HepG2 (cell line): ENCODE data around the gene GIPC1. TPM values are rescaled to one million over a fixed set of nuclear protein-coding genes. Genes with fewer than 3 reads are reported as not detected.

Source experiments
- CHD4 ChIP-seq: fragments of 200-600 bp; sonication (generic); IDR thresholded peaks from 2 replicates; pipeline ENCODE4 v1.7.0; 2017; ENCODE audit warnings: mild to moderate bottlenecking, low read length, borderline replicate concordance
- GABPB1 ChIP-seq: IDR thresholded peaks from 2 replicates; pipeline ENCODE4 v1.6.1; 2016; ENCODE audit warnings: mild to moderate bottlenecking, missing genetic modification reagents, moderate library complexity, missing compliant biosample characterization
- IKZF5 ChIP-seq: IDR thresholded peaks from 2 replicates; pipeline ENCODE4 v1.6.1; 2018; ENCODE audit warnings: missing genetic modification reagents, mild to moderate bottlenecking, missing compliant biosample characterization
- KDM1A ChIP-seq: IDR thresholded peaks from 2 replicates; pipeline ENCODE4 v1.6.1; 2016; ENCODE audit warnings: missing compliant biosample characterization
- MATR3 ChIP-seq: sonication (generic); formaldehyde crosslinking; IDR thresholded peaks from 2 replicates; pipeline ENCODE4 v1.4.0; 2020; ENCODE audit warnings: missing genetic modification reagents
- NFIB ChIP-seq: sonication (generic); formaldehyde crosslinking; IDR thresholded peaks from 2 replicates; pipeline ENCODE4 v1.9.0; 2021; ENCODE audit warnings: missing genetic modification reagents, mild to moderate bottlenecking, borderline replicate concordance
- PHF8 ChIP-seq: sonication (generic); formaldehyde crosslinking; IDR thresholded peaks from 2 replicates; pipeline ENCODE4 v1.5.0; 2020; ENCODE audit warnings: missing genetic modification reagents
- POLR2G ChIP-seq: fragments of 200-400 bp; formaldehyde crosslinking; IDR thresholded peaks from 2 replicates; pipeline ENCODE4 v1.6.1; 2018; ENCODE audit warnings: mild to moderate bottlenecking, low read depth, low read length, moderate library complexity
- RCOR2 ChIP-seq: IDR thresholded peaks from 2 replicates; pipeline ENCODE4 v1.6.1; 2016; ENCODE audit warnings: missing biosample characterization, missing genetic modification reagents
- REXO4 ChIP-seq: sonication (generic); formaldehyde crosslinking; IDR thresholded peaks from 2 replicates; pipeline ENCODE4 v1.8.0; 2022; ENCODE audit warnings: missing genetic modification reagents, mild to moderate bottlenecking, borderline replicate concordance
- SAP130 ChIP-seq: IDR thresholded peaks from 2 replicates; pipeline ENCODE4 v1.6.1; 2016; ENCODE audit warnings: low read depth
- SMC3 ChIP-seq: IDR thresholded peaks from 2 replicates; pipeline ENCODE4 v1.6.1; 2011; ENCODE audit warnings: low read length, improper control_type of control experiment
- SNAPC2 ChIP-seq: sonication (generic); formaldehyde crosslinking; IDR thresholded peaks from 2 replicates; pipeline ENCODE4 v1.8.1; 2022; ENCODE audit warnings: mild to moderate bottlenecking, missing genetic modification reagents
- ZFP91 ChIP-seq: sonication (generic); formaldehyde crosslinking; IDR thresholded peaks from 2 replicates; pipeline ENCODE4 v1.9.0; 2022; ENCODE audit warnings: missing genetic modification reagents, mild to moderate bottlenecking, borderline replicate concordance
- ZMYM3 ChIP-seq: sonication (generic); formaldehyde crosslinking; IDR thresholded peaks from 2 replicates; pipeline ENCODE4 v1.5.1; 2020; ENCODE audit warnings: mild to moderate bottlenecking, missing genetic modification reagents
- ZNF207 ChIP-seq: fragments of 450-650 bp; IDR thresholded peaks from 2 replicates; pipeline ENCODE4 v1.6.1; 2016; ENCODE audit warnings: antibody characterized with exemption, borderline replicate concordance
- ZNF331 ChIP-seq: sonication (generic); formaldehyde crosslinking; IDR thresholded peaks from 2 replicates; pipeline ENCODE4 v1.4.0; 2020; ENCODE audit warnings: missing genetic modification reagents
- ZNF33B ChIP-seq: sonication (generic); formaldehyde crosslinking; IDR thresholded peaks from 2 replicates; pipeline ENCODE4 v1.5.1; 2020; ENCODE audit warnings: mild to moderate bottlenecking, missing genetic modification reagents
- ZNF496 ChIP-seq: sonication (generic); formaldehyde crosslinking; IDR thresholded peaks from 2 replicates; pipeline ENCODE4 v1.8.1; 2023; ENCODE audit warnings: mild to moderate bottlenecking, moderate library complexity, missing genetic modification reagents; ENCODE audit not compliant: insufficient replicate concordance
- ZNF629 ChIP-seq: sonication (generic); formaldehyde crosslinking; conservative IDR thresholded peaks from 2 replicates; pipeline ENCODE4 v1.5.0; 2020; ENCODE audit warnings: missing genetic modification reagents
- ZNF703 ChIP-seq: sonication (generic); formaldehyde crosslinking; IDR thresholded peaks from 2 replicates; pipeline ENCODE4 v1.5.1; 2020; ENCODE audit warnings: missing genetic modification reagents, mild to moderate bottlenecking, moderate library complexity, borderline replicate concordance
- polyA plus RNA-seq, 8 experiments: library from polyadenylated mRNA; depleted of rRNA in 3 of 8; stranded (reverse) in 7 of 8; unstranded in 1 of 8; fragments of >200 nt; fragmentation: Illumina TruSeq in 4 of 8; extraction: Trizol in 4 of 8; gene quantifications; 2 replicates each; pipeline versions ENCODE4 v1.2.1 to v1.2.3, GENCODE V29; 2011 to 2016; ENCODE audit warnings: low read depth in 4 of 8, missing spikeins in 1 of 8, mixed read lengths in 1 of 8; ENCODE audit not compliant: insufficient read depth in 1 of 8
- total RNA-seq, 5 experiments: library from RNA; depleted of rRNA; stranded (reverse); fragments of >200 nt; fragmentation: Illumina TruSeq; extraction: Trizol; gene quantifications; 2 replicates each; pipeline ENCODE4 v1.2.3, GENCODE V29; 2016; ENCODE audit warnings: low read depth in 1 of 5

The GIPC1 gene
- total and polyA plus RNA-seq, 2 of the 13 experiments (the other 11 are each of a cell fraction or from before 2014, with no cell fraction given): 27.1 to 48.1 TPM

- TF ChIP-seq ZNF629 (peak; percentile 94), ZNF703 (CRISPR knock-in tag) (no peak), ZFP91 (CRISPR knock-in tag) (no peak), NFIB (CRISPR knock-in tag) (no peak), ZNF331 (CRISPR knock-in tag) (0 out of 2 replicates have a peak, but pooled peaks have one; percentile 13), RCOR2 (0 out of 2 replicates have a peak, but pooled peaks have one; percentile 36), POLR2G (peak; percentile 59; the same call in 1 of the 2 replicates), ZNF207 (no peak), KDM1A (CRISPR knock-in tag) (peak; percentile 82), ZNF496 (CRISPR knock-in tag) (no peak), SMC3 (no peak), PHF8 (CRISPR knock-in tag) (peak; percentile 72), SAP130 (CRISPR knock-in tag) (peak; percentile 11; the same call in 1 of the 2 replicates), SNAPC2 (no peak), ZNF33B (CRISPR knock-in tag) (no peak), CHD4 (peak; percentile 5; the same call in 1 of the 2 replicates), ZMYM3 (CRISPR knock-in tag) (peak; percentile 66; the same call in 1 of the 2 replicates), REXO4 (CRISPR knock-in tag) (no peak), IKZF5 (CRISPR knock-in tag) (peak; percentile 14; the same call in 1 of the 2 replicates), GABPB1 (CRISPR knock-in tag) (peak; percentile 45; the same call in 1 of the 2 replicates), MATR3 (CRISPR knock-in tag) (no peak)
- TF ChIP-seq, all 625 proteins: peak for 41
Observed at GRCh38 chr19:14432791-14433553, 63.0 kb downstream of the GIPC1 start, which contains the start of gene PKN1 (continued).
